Kidney glomerular epithelial cell (primary cell): ENCODE measurements around the gene BEST3.
A peak's percentile ranks its signal among the peaks of the same experiment; 100 is the strongest.
"Not testable (repeated sequence)": the region's sequence is repeated elsewhere in the genome, so short reads cannot be mapped to it uniquely, and the experiment has no call there.

Experiments
- DNase-seq: peaks from one replicate; lab custom pipeline; 2025; lab: John Stamatoyannopoulos, UW

The BEST3 gene

DNA sequence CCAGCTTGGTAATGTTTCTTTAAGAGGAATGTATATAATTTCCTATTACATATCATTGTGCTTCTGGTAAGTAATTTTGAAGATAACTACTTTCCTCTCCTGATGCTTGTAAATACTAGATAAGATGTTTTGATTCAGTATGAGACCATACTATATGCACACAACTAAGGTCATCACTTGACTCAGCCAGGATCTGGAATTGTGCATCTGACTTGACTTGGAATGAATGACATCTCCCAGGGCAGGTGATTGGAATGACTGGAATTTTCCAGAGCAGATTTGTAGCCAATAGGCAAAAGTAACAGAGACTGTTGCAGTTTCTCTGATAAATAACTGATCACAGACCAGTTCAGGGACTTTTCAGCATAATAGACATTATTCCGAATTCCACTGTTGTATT lies 11.1 kb downstream of the BEST3 start:
- DNase-seq, result peak; percentile 36

GRCh38 chr12:69687390-69687789 lies 11.7 kb downstream of the BEST3 start:
- no peak for DNase-seq

DNA sequence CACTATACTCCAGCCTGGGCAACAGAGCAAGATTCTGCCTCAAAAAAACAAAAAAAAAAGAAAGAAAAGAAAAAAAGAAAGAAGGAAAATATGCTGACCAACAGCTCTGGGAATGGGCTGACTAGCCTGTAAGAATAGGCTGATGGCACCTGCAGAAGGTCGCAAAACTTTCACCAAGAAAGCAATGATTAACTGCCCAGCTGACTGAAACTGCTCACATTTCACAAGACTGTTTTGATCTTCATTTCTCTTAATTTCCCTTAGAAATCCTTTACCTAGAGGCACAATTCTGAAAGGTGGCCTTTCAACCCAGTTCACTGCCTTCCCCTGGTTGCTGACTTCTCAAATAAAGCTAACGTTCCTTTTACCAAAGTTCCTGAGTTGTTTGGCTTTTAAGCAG lies 12.4 kb downstream of the BEST3 start:
- peak; percentile 20 for DNase-seq

DNA sequence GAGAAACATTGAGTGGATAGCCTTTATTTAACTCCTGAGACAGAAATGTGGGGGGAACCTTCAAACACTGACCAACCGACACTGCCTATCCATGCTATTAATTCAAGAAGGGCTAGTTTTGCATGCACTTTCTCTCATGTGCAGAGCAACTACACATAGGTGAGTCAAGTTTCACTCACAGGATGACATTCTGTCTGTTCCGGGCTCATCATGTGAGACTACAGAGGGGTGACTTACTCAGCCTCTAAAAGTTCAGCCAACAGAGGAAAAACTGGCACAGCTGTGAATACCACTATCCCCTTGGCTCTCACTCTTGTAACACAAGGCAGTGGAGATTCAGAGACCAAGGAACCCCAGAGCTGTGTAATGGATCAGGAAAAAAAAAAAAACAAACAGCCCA lies 13.3 kb downstream of the BEST3 start:
- DNase-seq, result peak; percentile 28

- no peak for DNase-seq
Observed at GRCh38 chr12:69684466-69684865, 14.6 kb downstream of the BEST3 start.

- DNase-seq, result no peak
Observed at GRCh38 chr12:69682110-69682755, 16.9 kb downstream of the BEST3 start.

DNA sequence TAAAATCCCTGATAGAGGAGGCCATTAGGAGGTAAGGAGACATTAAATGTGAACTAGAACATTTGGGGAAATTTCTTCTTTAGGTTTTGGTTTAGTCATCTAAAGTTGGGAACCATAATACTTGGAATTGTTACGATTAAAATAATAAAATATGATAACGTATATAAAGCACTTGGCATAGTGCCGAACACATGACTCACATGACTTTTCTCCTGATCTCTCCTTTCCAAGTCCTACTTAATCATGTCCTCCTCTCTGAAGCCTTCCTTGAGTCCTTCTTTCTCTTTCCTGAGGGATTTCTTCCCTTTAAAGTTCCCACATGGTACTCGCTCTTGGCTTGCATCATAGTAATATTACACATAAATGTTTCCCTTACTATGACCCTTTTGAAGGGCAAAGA lies 20.0 kb downstream of the BEST3 start:
- no peak for DNase-seq

DNA sequence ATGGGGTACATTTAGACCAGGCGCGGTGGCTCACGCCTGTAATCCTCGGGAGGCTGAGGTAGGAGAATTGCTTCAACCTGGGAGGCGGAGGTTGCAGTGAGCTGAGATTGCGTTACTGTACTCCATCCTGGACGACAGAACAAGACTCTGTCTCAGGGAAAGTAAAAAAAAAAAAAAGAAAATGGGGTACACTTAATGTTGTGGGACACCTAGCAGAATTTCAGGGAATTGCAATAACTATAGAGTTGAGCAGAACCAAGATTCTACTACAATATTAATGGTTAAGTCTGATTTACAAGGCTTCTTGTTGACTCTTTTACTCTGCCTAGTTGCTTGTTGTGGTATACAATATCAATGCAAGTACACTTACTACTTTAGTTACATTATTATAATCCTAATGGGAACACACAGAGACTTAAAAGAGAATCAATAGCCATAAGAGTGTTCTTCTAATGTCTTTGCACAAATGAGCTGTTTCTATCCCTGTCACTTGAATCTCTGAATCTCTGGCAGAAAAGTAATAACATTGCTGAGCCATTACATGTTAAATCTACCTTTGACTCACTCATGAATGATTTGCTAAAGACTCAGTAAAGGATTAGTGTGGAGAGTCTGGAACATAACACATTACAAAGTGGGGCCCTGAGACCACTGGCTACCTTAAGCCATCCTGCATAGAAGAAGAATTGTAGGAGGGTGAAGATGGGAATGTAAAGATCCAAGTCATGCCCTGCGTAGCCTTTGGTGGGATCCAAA lies 22.7 kb downstream of the BEST3 start:
- DNase-seq, result peak; percentile 76

DNA sequence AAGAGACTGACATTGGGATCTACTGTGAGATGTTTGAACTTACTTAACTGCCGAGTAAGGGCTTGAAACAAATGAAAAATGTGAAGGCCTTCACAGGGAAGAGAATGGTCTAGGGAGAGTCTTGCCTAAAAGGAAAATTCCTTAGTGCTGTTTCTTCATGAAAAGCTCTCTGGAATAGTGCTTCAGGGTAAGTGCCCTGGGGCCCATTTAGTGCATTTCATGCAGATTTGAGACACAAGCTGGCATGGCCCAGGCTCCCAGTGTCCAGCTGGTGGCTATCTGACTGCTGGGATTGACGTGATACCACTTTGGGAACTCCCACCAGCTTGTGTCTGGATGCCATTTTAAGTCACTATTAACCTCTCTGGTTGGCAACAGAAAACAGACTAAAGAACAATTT lies 26.9 kb downstream of the BEST3 start:
- no peak for DNase-seq

GRCh38 chr12:69671597-69671996 lies 27.5 kb downstream of the BEST3 start:
- DNase-seq, result no peak

DNA sequence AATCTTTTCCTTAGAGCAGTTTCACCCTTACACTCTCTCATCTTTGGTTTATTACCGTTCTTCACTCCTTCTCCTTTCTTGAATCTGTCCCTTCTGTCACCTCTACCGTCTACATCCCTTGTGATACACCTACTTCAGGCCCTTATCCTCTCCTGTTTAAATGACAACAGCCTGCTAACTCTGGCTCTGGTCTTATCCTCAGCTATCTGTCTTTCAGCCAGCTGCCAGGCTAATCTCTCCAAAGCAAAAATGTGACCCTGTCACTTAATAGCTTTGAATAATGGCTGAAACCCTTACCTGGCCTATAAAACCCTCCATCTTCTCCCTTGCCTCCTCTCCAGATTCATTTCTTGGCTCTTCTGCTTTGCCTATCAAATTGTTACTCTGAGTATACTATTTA lies 32.3 kb downstream of the BEST3 start:
- DNase-seq, result no peak

- not testable (repeated sequence) for DNase-seq
Observed at GRCh38 chr12:69664930-69665377, 34.1 kb downstream of the BEST3 start.

GRCh38 chr12:69663726-69664125 lies 35.4 kb downstream of the BEST3 start:
- no peak for DNase-seq

- peak; percentile 60 for DNase-seq
Observed at GRCh38 chr12:69662764-69663163, 36.3 kb downstream of the BEST3 start.

DNA sequence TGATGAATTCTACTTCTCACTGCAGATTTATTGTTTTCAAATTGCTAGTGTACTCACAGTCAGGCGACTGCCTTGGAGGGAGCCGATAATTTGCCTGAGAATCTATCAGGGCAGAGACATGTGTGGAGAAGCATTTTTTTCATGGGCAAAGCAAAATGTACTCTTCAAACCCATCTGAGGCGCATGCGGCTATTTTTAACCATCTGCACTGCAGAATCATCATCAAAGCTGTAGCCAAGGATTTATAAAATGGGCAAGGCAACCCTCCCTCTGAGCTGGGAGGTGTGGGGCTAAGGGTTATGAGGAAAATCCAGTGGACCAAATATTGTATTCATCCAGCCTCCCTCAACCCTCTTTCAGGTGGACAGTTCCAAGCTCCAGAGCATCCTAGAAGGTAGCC lies 37.7 kb downstream of the BEST3 start:
- no peak for DNase-seq

DNA sequence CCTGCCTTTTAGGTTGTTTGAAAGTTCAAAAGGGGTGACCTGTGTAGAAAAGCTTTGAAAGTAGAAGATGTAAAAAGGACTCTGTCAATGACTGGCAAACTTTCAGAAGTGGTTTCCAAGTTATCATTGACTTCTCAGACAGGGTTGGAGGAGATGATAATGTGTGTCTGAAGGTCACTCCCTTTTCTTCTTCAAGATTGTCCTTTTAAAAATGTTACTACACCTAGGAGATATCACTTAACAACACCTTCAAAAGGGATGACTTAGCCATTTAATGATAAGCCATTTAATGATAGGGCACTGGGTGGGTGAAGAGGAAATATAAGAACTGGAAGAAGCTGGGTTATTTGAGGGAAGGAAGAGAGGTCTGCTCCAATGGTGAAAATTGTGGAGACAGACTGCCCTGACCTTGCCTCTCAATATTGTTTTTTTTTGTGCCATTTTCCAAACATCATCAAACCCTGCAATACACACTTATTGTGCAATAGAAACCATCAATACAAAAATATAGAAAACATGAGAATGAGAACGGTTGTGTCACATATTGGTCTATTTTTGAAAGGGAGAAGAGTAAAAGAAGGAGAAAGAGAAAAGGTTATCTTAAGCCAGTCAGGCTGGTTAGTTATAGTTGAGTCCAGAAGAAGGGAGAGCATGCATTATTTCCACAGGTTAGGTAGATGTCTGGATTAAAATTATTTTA lies 38.8 kb downstream of the BEST3 start:
- no peak for DNase-seq

GRCh38 chr12:69658203-69658602 lies 40.9 kb downstream of the BEST3 start:
- no peak for DNase-seq

GRCh38 chr12:69657376-69658137 lies 41.5 kb downstream of the BEST3 start:
- no peak for DNase-seq

DNA sequence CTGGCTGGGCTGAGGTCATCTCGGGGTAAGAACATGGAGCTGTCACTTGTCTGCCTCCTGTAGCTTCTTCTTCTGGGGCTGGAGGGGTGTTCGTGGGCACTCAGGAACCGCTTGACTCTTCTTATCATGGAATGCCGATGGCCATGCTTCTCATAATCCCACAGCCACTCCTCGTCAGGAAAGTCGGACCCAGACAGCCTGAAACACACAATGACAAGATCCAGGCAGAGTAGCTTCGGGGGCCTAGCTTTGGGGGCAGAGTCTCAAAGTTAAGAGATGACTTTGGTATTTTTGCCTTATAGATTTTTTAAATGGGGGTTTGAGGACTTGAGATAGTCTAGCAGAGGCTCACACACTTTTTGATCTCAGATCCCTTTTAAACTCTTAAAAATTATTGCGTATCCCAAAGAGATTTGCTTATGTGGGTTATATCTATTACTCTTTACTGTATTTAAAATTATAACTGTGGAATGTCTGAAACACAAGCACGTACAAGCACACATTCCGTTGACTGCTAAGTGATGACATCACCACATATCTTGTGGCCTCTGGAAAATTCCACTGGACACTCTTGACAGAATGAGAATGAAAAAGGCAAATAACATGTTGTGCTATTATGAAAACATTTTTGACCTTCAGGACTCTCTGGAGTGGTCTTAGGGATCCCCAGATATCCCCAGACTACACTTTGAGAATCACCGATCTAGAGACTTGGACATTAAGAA lies 43.3 kb downstream of the BEST3 start:
- peak; percentile 81 for DNase-seq

DNA sequence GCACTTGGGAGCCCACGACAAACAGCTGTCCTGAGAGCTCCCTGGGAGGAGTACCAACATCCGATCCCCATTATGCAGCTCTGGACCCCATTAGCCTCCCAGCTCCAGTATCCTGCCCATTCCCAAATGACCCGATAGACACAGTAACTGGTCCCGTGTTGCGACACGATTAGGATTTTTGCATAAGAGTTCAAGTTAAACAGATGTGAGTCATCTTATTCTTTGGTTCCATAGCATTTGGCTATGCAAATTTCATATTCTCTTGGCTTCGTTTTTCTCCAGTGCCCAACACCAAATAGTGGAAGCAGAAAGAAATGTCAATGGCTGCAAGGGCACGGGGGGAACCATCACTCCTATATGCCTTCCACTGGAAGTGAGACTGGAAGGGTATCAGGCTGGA lies 45.4 kb downstream of the BEST3 start:
- no peak for DNase-seq

GRCh38 chr12:69651922-69652321 lies 47.2 kb downstream of the BEST3 start:
- DNase-seq, result no peak

- no peak for DNase-seq
Observed at GRCh38 chr12:69649529-69649928, 49.6 kb downstream of the BEST3 start.
